Loucy (cell line): ENCODE data around the gene SAA4.

Experiments
- EZH2phosphoT487 ChIP-seq: fragments of 200-600 bp; IDR thresholded peaks from 2 replicates; pipeline ENCODE4 v1.6.1; 2018; ENCODE audit warnings: antibody characterized with exemption, mild to moderate bottlenecking, moderate library complexity, borderline replicate concordance
- TF ChIP-seq, protein P1 (sequence below): fragments of 200-600 bp; sonication (generic); conservative IDR thresholded peaks from 2 replicates; pipeline ENCODE4 v1.5.1; 2014; ENCODE audit warnings: mild to moderate bottlenecking, antibody characterized with exemption, low read length

DNA sequence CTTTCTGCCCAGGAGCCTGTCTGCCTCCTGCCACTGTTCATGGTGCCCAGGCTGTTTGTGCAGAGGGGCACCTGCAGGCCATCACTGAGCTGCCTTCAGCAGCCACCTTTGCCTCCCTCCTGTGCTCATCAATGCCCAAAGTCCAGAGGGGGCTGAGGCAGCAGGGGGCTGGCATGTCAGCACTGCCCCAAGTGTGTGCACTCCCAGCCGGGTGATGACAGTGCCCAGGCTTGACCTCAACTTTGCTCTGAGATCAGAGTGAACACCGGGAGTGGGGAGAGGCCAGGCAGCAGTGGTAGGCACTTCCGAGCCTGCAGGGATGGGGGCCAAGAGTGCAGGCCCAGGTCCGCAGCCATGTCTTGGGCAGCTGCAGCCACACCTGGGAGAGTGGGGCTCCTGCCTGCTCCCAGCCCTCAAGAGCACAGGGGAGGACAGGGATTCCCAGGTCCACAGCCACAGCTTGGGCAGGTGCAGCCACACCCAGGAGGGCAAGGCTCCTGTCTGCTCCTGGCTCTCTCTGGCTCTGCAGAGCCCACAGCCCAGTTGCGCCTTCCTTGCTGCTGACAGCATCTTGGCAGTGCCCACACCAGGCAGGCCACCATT is 15.2 kb downstream of the SAA4 start:
- TF ChIP-seq, protein P1, sequence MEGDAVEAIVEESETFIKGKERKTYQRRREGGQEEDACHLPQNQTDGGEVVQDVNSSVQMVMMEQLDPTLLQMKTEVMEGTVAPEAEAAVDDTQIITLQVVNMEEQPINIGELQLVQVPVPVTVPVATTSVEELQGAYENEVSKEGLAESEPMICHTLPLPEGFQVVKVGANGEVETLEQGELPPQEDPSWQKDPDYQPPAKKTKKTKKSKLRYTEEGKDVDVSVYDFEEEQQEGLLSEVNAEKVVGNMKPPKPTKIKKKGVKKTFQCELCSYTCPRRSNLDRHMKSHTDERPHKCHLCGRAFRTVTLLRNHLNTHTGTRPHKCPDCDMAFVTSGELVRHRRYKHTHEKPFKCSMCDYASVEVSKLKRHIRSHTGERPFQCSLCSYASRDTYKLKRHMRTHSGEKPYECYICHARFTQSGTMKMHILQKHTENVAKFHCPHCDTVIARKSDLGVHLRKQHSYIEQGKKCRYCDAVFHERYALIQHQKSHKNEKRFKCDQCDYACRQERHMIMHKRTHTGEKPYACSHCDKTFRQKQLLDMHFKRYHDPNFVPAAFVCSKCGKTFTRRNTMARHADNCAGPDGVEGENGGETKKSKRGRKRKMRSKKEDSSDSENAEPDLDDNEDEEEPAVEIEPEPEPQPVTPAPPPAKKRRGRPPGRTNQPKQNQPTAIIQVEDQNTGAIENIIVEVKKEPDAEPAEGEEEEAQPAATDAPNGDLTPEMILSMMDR: no peak
- TF ChIP-seq EZH2phosphoT487: no peak
